ENCODE data around the gene DNAJB6. TPM values are rescaled to one million over a fixed set of nuclear protein-coding genes. Genes with fewer than 3 reads are reported as not detected.
A peak's percentile ranks its signal among the peaks of the same experiment; 100 is the strongest.

Gene DNAJB6
- total RNA-seq, 1 donor from 2014 or later: 172 TPM

GRCh38 chr7:157358041-157358752 lies 21.4 kb downstream of the DNAJB6 start:
- Mint-ChIP-seq H3K4me1 (peaks cover 18% of the 10 kb centered on the region), H3K27me3 (ENCODE audit: insufficient read depth, low read depth) (peaks cover 2% of the 10 kb centered on the region), H3K4me3 (no peak overlapping the region), H3K27ac (peak overlapping the region; percentile 6), H3K36me3 (peaks cover 31% of the 10 kb centered on the region), H3K9me3 (peaks cover 2% of the 10 kb centered on the region)
- DNase-seq (ENCODE audit: low spot score): no peak
- Histone ChIP-seq H4K20me1 (ENCODE audit: low read depth) (peaks cover 100% of the 10 kb centered on the region), H3K27ac (no peak overlapping the region), H3K4me2 (no peak overlapping the region), H3K4me3 (no peak overlapping the region), H3K27me3 (no peaks in the 10 kb centered on the region), H3K79me2 (ENCODE audit: low read depth) (peaks cover 100% of the 10 kb centered on the region), H3F3A (ENCODE audit: low read depth) (peaks cover 2% of the 10 kb centered on the region), H3K9ac (no peak overlapping the region), H3K36me3 (peaks cover 5% of the 10 kb centered on the region), H3K4me1 (no peaks in the 10 kb centered on the region), H2AFZ (replicated peaks) (no peak overlapping the region), H3K9me3 (ENCODE audit: low read depth) (no peaks in the 10 kb centered on the region)
- TF ChIP-seq CTCF (IDR thresholded peaks at IDR 0.05) (no peak), EZH2 (IDR thresholded peaks at IDR 0.05) (no peak), EZH2phosphoT487 (IDR thresholded peaks at IDR 0.05) (no peak)

- Histone ChIP-seq H3K4me3 (no peak overlapping the region), H3K36me3 (peaks cover 5% of the 10 kb centered on the region), H4K20me1 (ENCODE audit: low read depth) (peaks cover 100% of the 10 kb centered on the region), H2AFZ (replicated peaks) (no peak overlapping the region), H3K4me2 (no peak overlapping the region), H3K9me3 (ENCODE audit: low read depth) (no peaks in the 10 kb centered on the region), H3F3A (ENCODE audit: low read depth) (peaks cover 2% of the 10 kb centered on the region), H3K9ac (no peak overlapping the region), H3K27me3 (no peaks in the 10 kb centered on the region), H3K79me2 (ENCODE audit: low read depth) (peaks cover 100% of the 10 kb centered on the region), H3K4me1 (no peaks in the 10 kb centered on the region), H3K27ac (no peak overlapping the region)
- TF ChIP-seq EZH2 (IDR thresholded peaks at IDR 0.05) (no peak), EZH2phosphoT487 (IDR thresholded peaks at IDR 0.05) (no peak), CTCF (IDR thresholded peaks at IDR 0.05) (no peak)
- Mint-ChIP-seq H3K27me3 (ENCODE audit: insufficient read depth, low read depth) (peaks cover 2% of the 10 kb centered on the region), H3K27ac (no peak overlapping the region), H3K36me3 (peaks cover 32% of the 10 kb centered on the region), H3K9me3 (no peaks in the 10 kb centered on the region), H3K4me1 (peaks cover 18% of the 10 kb centered on the region), H3K4me3 (no peak overlapping the region)
- no peak for DNase-seq (ENCODE audit: low spot score)
Observed at GRCh38 chr7:157358753-157359096, 21.9 kb downstream of the DNAJB6 start.

- H3F3A ChIP-seq (ENCODE audit: low read depth): peaks cover 2% of the 10 kb centered on the region
- Mint-ChIP-seq H3K36me3 (peaks cover 34% of the 10 kb centered on the region), H3K27ac (no peak overlapping the region), H3K27me3 (ENCODE audit: insufficient read depth, low read depth) (peaks cover 2% of the 10 kb centered on the region), H3K9me3 (no peaks in the 10 kb centered on the region), H3K4me3 (no peak overlapping the region), H3K4me1 (peaks cover 16% of the 10 kb centered on the region)
- no peaks in the 10 kb centered on the region for H3K4me1 ChIP-seq
- H3K4me2 ChIP-seq: no peak overlapping the region
- H3K27me3 ChIP-seq: no peaks in the 10 kb centered on the region
- peaks cover 100% of the 10 kb centered on the region for H3K79me2 ChIP-seq (ENCODE audit: low read depth)
- no peak overlapping the region for H3K4me3 ChIP-seq
- peaks cover 100% of the 10 kb centered on the region for H4K20me1 ChIP-seq (ENCODE audit: low read depth)
- H2AFZ ChIP-seq (replicated peaks): no peak overlapping the region
- peaks cover 5% of the 10 kb centered on the region for H3K36me3 ChIP-seq
- no peak overlapping the region for H3K27ac ChIP-seq
- no peaks in the 10 kb centered on the region for H3K9me3 ChIP-seq (ENCODE audit: low read depth)
- no peak for DNase-seq (ENCODE audit: low spot score)
- no peak overlapping the region for H3K9ac ChIP-seq
- TF ChIP-seq EZH2phosphoT487 (IDR thresholded peaks at IDR 0.05) (no peak), EZH2 (IDR thresholded peaks at IDR 0.05) (no peak), CTCF (IDR thresholded peaks at IDR 0.05) (no peak)
Observed at GRCh38 chr7:157359581-157359980, 22.8 kb downstream of the DNAJB6 start.

Data from neural progenitor cell (in vitro differentiated cells).